Measurements from ENCODE around the gene ENG.
A peak's percentile ranks its signal among the peaks of the same experiment; 100 is the strongest.
"Not testable (repeated sequence)": the region's sequence is repeated elsewhere in the genome, so short reads cannot be mapped to it uniquely, and the experiment has no call there.

ENG gene

GRCh38 chr9:127838375-127839078 lies 15.9 kb downstream of the ENG start:
- DNase-seq = no peak

- no peak for DNase-seq
Measured at GRCh38 chr9:127837346-127837745, 17.1 kb downstream of the ENG start.

- DNase-seq = not testable (repeated sequence)
Measured at GRCh38 chr9:127836561-127836960, 17.9 kb downstream of the ENG start.

GRCh38 chr9:127835991-127836516 lies 18.4 kb downstream of the ENG start:
- DNase-seq = peak; percentile 15

GRCh38 chr9:127833555-127833954 lies 20.9 kb downstream of the ENG start:
- no peak for DNase-seq

GRCh38 chr9:127832248-127832647 lies 22.2 kb downstream of the ENG start:
- DNase-seq = no peak

GRCh38 chr9:127829205-127829906 lies 25.1 kb downstream of the ENG start:
- DNase-seq = no peak

- no peak for DNase-seq
Measured at GRCh38 chr9:127828262-127829031, 26.0 kb downstream of the ENG start.

GRCh38 chr9:127826253-127826913 lies 28.1 kb downstream of the ENG start:
- no peak for DNase-seq

- DNase-seq = no peak
Measured at GRCh38 chr9:127825319-127826051, 29.0 kb downstream of the ENG start.

GRCh38 chr9:127822108-127822507 lies 32.4 kb downstream of the ENG start:
- no peak for DNase-seq

GRCh38 chr9:127818574-127818973 lies 35.9 kb downstream of the ENG start:
- DNase-seq = no peak

- DNase-seq = no peak
Measured at GRCh38 chr9:127817881-127818434, 36.5 kb downstream of the ENG start.

- DNase-seq = no peak
Measured at GRCh38 chr9:127816728-127817127, 37.7 kb downstream of the ENG start.

- no peak for DNase-seq
Measured at GRCh38 chr9:127816362-127816725, 38.1 kb downstream of the ENG start.

GRCh38 chr9:127815512-127816361 lies 38.7 kb downstream of the ENG start:
- DNase-seq = no peak

GRCh38 chr9:127814619-127815511 lies 39.6 kb downstream of the ENG start:
- no peak for DNase-seq

GRCh38 chr9:127813686-127814226 lies 40.7 kb downstream of the ENG start:
- DNase-seq = no peak

- no peak for DNase-seq
Measured at GRCh38 chr9:127812936-127813675, 41.4 kb downstream of the ENG start.

Measured in CD4-positive, alpha-beta T cell treated with Interleukin-12 subunit alpha and Interleukin-12 subunit beta, for 1 hour (primary cell).